HG03558 (cell line): ENCODE measurements around the gene GADL1.

Source experiments
- ATAC-seq: cut with Tn5 transposase; IDR thresholded peaks from one replicate; pipeline ENCODE4 v1.9.1; 2021; ENCODE audit warnings: moderate number of reproducible peaks; ENCODE audit not compliant: unreplicated experiment; ENCODE audit errors: extremely low read depth

The GADL1 gene

GRCh38 chr3:30886888-30887287 lies 7.6 kb downstream of the GADL1 start:
- no peak for ATAC-seq

DNA sequence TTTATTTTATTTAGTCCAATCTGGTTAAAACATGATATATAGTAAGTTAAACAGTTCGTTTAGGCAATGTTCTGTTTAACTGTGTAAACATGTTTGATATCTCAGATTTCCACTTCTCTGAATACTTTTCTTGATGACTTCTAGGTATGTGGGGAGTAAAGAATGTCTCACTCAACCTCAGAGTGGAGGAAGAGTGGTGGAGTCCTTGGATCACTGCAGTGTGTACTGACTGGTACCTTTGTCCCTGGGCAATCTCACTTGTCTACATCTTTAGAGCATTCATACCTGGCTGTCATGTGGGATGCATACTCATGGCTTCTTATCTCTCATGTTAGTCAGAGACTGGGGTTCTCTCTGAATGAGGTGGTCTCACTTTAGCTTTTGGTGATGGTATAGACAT lies 15.6 kb downstream of the GADL1 start:
- no peak for ATAC-seq

GRCh38 chr3:30875505-30875904 lies 19.0 kb downstream of the GADL1 start:
- no peak for ATAC-seq

- no peak for ATAC-seq
Observed at GRCh38 chr3:30873671-30874070, 20.8 kb downstream of the GADL1 start.

DNA sequence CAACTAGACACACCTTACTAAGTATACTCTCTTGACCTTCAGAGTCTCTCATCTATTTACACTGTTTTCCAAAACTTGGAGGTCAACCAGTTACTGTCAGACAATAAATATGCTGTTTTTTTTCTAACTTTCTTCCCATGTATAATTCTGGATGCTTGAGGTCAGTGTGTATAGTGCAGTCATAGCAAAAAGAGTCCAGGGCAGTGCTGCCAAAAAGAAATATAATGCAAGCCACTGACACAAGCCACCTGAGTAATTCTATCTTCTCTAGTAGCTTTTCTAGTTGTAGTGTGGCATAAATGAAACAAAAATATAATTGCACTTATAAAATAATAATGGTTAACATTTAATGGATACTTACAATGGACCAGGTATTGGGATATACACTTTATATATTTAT lies 21.6 kb downstream of the GADL1 start:
- ATAC-seq: no peak

DNA sequence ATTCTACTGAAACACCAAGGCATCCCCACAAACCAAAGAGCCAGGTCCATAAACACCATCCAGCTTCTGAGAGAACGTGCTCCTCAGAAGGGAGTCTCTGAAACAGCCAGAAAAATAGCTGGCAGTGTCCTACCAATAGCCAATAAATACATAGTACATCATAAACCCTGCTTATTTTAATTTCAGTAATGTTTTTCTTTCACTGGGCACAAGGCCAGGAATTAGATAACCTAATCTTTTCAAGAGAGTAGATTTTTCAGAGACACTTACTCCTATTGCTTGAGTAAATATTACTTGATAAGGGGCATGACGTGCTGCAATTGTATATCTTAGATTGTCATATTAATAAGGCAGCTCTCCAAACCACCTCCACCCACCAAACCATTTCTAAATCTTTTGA lies 22.7 kb downstream of the GADL1 start:
- ATAC-seq: no peak

GRCh38 chr3:30864836-30865235 lies 29.6 kb downstream of the GADL1 start:
- no peak for ATAC-seq

- no peak for ATAC-seq
Observed at GRCh38 chr3:30864132-30864531, 30.3 kb downstream of the GADL1 start.

DNA sequence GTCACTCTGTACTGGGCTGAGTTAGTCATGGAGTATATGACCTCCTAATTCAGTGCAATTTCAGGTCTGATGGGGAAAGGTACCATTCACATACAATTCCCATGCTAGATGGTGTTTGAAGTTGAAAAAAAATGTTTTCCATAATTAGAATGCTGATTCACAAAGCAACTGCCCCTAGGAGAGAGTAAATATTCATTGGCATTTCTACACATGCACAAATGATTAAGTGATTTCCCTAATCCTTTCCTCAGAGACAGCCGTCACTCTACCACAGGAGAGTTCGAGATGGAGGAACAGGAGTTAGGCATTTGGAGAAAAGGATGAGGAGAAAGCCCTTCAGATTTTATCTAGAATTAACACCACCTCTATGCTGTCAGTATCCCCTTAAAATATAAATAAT lies 32.5 kb downstream of the GADL1 start:
- ATAC-seq: no peak

GRCh38 chr3:30858894-30859389 lies 35.5 kb downstream of the GADL1 start:
- ATAC-seq: no peak

DNA sequence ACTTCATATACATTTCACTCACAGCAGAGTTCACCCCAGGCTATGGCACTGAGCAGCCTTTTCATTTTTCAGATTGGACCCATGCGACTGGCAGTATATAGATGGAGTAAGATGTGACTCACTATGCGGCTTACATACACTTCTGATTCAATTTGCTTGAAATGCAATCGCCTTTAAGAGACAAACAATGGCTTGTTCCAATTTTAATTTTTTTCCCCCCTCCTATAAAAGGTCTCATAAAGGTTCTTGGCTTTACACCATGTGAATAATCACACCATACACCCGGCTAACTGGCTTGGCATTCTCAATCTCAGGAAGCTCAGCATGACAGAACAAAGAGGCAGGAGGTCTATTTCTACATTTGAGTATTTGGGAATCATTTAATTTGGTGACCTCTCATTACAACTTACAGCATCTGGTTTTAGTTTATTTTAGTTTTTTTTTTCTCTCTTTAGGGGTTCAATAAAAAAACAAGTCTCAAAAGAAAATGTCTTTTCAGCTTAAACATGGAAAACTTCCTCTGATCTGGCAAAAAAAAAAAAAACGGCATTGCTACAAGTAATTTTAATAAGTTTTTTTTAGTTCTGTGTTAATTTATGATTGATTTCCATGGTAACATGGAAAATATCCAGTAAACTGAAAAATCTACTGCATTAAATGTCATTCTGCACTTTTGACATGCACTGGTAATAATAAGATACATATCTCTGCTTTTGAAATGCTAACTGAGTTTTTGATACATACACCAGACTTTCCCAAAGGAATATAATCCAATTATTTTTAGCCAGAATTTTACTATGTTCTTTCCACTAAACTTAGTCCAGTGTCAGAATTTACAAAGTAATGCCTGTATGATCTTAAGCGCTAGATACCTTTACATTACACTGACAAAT lies 38.8 kb downstream of the GADL1 start:
- ATAC-seq: no peak

GRCh38 chr3:30852833-30853232 lies 41.6 kb downstream of the GADL1 start:
- ATAC-seq: no peak

- ATAC-seq: no peak
Observed at GRCh38 chr3:30848087-30848779, 46.2 kb downstream of the GADL1 start.

DNA sequence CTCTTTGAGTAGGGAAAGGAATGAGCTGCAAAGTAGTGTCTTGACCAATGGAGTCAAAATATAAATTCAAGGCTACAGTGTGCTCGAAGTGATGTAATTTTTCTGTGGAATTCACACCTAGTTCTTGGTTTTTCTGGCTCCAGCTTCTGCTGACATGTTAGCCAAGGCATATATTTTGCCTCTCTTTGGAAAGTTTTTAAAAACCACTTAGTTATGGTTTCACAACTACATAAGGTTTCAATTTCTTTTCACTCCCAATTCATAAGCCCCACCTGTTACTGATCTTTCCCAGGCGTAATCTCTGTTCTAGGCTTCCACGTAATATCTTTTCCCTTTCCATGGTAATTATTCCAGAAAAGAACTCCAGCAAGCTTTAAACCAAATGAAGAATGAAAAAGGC lies 46.9 kb downstream of the GADL1 start:
- no peak for ATAC-seq

DNA sequence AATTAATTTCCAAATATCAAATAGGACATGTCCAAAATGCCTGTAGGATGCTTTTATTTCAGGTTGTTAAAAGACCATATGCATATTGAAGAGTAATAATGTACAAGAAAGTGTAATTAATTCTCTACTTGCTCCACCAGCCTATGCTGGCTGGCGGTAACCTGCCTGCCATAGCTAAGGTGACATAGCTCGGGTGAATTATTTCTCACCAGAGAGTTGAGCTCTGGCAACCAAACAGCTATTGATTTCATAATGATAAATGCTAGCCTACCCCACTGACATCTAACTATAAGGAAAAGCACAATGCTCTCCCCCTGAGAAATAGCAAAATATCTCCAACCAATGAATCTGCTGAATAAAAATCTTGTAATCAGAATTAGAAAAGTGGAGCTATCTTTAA lies 48.9 kb downstream of the GADL1 start:
- ATAC-seq: no peak

DNA sequence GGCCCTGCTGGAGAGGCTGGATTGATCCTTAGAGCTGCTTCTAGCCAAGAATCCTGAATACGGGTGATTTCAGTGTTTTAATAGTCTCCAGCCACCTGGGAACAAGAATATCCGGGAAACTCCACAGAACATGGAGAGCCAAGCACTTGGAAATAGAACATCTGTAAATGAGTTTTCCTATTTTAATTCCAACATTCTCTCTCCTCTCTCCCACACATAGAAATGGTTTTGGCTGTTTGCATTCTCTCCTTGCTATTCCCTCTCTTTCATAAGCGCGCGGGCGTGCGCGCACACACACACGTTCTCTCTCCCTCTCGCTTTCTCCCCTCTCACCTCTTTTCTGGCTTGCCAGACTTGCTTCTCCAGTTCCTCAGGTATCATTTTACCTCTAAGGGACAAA lies 50.6 kb downstream of the GADL1 start:
- ATAC-seq: no peak

DNA sequence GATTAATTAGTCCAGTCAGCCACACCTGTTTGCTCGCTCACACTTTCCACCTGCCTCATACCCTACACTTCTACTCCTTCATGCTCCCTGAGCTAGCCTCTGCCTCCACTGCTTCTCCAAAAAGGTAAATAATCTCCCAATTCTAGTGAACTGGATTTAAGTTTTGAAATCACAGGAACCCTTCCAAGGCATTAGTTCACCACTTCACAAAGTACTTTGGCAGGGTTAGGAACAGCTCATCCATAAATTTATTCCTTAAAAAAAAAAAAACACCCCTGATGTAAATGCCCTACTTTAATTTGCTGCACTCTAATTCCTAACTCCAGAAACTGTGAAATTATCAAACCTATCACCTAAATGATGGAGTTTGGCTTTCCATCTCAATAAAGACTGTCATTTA lies 58.3 kb downstream of the GADL1 start:
- ATAC-seq: no peak

DNA sequence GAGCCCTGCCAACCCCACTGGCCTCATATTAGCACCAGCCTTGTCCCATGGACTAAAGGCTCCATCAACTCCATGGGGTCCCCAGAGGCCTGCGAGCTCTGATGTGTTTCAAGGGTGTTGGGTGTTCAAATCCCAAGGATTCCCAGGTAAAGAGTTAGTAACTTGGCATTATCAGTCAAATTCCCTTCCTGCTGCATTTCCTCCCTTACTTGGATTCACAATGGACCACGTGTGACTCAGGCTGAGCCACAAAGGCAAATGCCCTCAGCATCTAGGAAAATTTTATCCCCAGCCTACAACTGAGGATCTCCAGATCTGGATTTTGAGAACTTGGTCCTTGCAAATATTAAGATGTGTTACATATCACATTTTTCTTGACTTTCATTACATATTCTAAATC lies 58.8 kb downstream of the GADL1 start:
- no peak for ATAC-seq

DNA sequence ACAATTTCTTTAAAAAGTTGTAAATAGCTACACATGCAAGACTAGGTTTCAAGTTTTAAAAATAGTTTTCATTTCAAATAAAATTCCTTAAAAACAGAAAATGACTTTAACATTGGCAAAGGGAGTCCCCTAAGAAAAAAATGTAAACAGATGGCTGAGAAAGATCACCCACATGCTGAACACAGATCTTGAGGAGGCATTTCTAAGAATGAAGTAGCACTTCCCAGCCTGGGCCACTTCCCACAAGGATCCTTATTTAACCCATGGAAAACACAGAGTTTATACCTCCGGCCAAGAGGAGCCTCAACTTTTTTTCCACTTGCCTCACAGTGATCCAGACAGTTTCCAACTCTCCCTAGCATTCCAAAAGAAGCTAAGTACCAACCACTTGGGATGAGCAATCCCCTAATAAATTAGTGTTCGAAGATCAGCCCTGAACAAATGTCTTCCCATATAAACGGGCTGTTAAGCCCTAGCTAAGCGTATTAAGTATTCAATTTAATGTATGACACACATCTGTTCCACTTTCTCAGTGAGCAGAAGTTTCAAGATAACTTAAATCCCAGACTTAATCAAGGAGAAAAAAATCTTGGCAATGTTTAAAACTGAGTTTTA lies 61.4 kb downstream of the GADL1 start:
- ATAC-seq: no peak

DNA sequence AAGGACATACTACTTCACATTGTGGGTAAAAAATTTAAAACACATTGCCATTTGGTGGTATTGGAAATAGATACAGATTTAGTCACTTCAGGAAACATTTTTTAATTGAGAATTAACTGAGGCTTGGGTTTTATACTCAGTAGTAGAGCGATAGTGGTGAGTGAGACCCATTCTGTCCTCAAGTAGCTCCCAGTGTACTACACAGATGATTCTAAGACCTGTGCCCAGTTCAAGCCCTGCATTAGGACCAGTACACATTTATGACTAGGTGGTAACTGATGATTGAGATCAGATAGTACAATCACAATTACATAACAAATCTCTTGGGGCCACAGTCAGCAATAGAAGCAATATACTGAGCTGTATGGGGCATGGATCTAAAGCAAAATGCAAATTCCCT lies 67.4 kb downstream of the GADL1 start:
- no peak for ATAC-seq

GRCh38 chr3:30826531-30826942 lies 67.9 kb downstream of the GADL1 start:
- no peak for ATAC-seq
